ENCODE data around the gene SPECC1.

DNA sequence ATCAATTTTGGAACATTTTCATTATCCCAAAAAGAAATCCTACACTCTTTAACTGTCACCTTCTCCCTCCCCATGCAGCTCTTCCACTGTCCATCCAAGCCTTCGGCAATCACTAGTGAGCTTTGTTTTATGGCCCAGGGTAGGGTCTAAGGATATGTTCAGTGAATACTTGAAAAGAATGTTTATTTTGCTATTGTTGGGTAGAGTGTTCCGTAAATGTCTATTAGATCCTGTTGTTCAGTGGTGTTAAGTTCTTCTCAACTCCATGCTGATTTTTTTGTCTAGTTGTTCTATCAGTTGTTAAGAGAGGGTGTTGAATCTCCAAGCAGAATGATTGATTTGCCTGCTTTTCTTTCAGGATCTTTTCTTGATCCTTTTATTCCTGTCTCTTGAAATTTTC is 29.9 kb downstream of the SPECC1 start:
- TF ChIP-seq, protein P1, sequence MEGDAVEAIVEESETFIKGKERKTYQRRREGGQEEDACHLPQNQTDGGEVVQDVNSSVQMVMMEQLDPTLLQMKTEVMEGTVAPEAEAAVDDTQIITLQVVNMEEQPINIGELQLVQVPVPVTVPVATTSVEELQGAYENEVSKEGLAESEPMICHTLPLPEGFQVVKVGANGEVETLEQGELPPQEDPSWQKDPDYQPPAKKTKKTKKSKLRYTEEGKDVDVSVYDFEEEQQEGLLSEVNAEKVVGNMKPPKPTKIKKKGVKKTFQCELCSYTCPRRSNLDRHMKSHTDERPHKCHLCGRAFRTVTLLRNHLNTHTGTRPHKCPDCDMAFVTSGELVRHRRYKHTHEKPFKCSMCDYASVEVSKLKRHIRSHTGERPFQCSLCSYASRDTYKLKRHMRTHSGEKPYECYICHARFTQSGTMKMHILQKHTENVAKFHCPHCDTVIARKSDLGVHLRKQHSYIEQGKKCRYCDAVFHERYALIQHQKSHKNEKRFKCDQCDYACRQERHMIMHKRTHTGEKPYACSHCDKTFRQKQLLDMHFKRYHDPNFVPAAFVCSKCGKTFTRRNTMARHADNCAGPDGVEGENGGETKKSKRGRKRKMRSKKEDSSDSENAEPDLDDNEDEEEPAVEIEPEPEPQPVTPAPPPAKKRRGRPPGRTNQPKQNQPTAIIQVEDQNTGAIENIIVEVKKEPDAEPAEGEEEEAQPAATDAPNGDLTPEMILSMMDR (IDR thresholded peaks at IDR 0.05 in 2 of 3, conservative IDR thresholded peaks at IDR 0.05 in 1 of 3; ENCODE audit: control insufficient read depth in 2 of 3, extremely low read depth in 1 of 3, insufficient read depth in 1 of 3, low read depth in 3 of 3, low read length in 3 of 3), result no peak
- TF ChIP-seq EP300 (IDR thresholded peaks at IDR 0.05; ENCODE audit: borderline replicate concordance in 1 of 2, control insufficient read depth in 1 of 2, low read depth in 2 of 2, low read length in 2 of 2) (no peak), STAT1 (conservative IDR thresholded peaks at IDR 0.05) (no peak), ATF7 (IDR thresholded peaks at IDR 0.05; ENCODE audit: low read depth) (no peak)
